Subcutaneous abdominal adipose tissue (tissue), 5 donors: Measurements from ENCODE around the gene ZYG11A.
"Not testable (repeated sequence)": the region's sequence is repeated elsewhere in the genome, so short reads cannot be mapped to it uniquely, and the experiment has no call there.

Experiments
- H3K27ac ChIP-seq: one replicate; pipeline ENCODE4 v1.7.0; 2013; ENCODE audit warnings: low read depth, mild to moderate bottlenecking, inconsistent platforms, low read length, moderate library complexity
- H3K27me3 ChIP-seq, 5 donors: one replicate each; pipeline ENCODE4 v1.7.0; 2013; ENCODE audit warnings: low read length in 5 of 5, inconsistent platforms in 1 of 5; ENCODE audit not compliant: control insufficient read depth in 5 of 5, insufficient read depth in 4 of 5
- H3K36me3 ChIP-seq, 5 donors: one replicate each; pipeline ENCODE4 v1.7.0; 2013; ENCODE audit warnings: low read length in 5 of 5; ENCODE audit not compliant: control insufficient read depth in 5 of 5, insufficient read depth in 5 of 5
- H3K4me1 ChIP-seq, 5 donors: one replicate each; pipeline ENCODE4 v1.7.0; 2013; ENCODE audit warnings: low read length in 5 of 5, mild to moderate bottlenecking in 3 of 5, moderate library complexity in 1 of 5; ENCODE audit not compliant: control insufficient read depth in 5 of 5, insufficient read depth in 5 of 5
- H3K4me3 ChIP-seq, 5 donors: one replicate each; pipeline ENCODE4 v1.7.0; 2013; ENCODE audit warnings: low read length in 5 of 5, low read depth in 1 of 5
- H3K9ac ChIP-seq, 5 donors: one replicate each; pipeline ENCODE4 v1.7.0; 2013; ENCODE audit warnings: low read length in 5 of 5, mild to moderate bottlenecking in 4 of 5, moderate library complexity in 3 of 5
- H3K9me3 ChIP-seq, 5 donors: one replicate each; pipeline ENCODE4 v1.7.0; 2013; ENCODE audit warnings: low read length in 5 of 5; ENCODE audit not compliant: control insufficient read depth in 5 of 5
- donor health status: healthy.
- donor health status: healthy.
- donor health status: healthy.
- donor health status: healthy.
- donor health status: healthy.

The ZYG11A gene

GRCh38 chr1:52842643-52843310 lies at the start of gene ZYG11A:
TSS of gene ZYG11A (plus strand) at chr1:52842760. CDS start at chr1:52842884, 124 bp downstream.
- Histone ChIP-seq H3K4me1 (peaks cover 0 to 16% (median 13%) of the 10 kb centered on the region in 5 donors), H3K36me3 (no peaks in the 10 kb centered on the region), H3K27me3 (peaks cover 0 to 15% (median 4%) of the 10 kb centered on the region in 5 donors), H3K4me3 (peak within 1 kb of the TSS in 4 of 5 donors; percentile 57 to 68 (median 62)), H3K9ac (no peak within 1 kb of the TSS), H3K27ac (no peak within 1 kb of the TSS), H3K9me3 (no peaks in the 10 kb centered on the region)

GRCh38 chr1:52793717-52794116 lies 48.8 kb upstream of the ZYG11A start:
- not testable (repeated sequence) for H3K4me1 ChIP-seq, H3K27ac ChIP-seq, H3K9me3 ChIP-seq, H3K27me3 ChIP-seq, H3K9ac ChIP-seq, H3K4me3 ChIP-seq
- H3K36me3 ChIP-seq = peaks cover 19 to 42% (median 35%) of the 10 kb centered on the region in 5 donors

GRCh38 chr1:52795464-52795863 lies 47.1 kb upstream of the ZYG11A start:
- peaks cover 19 to 37% (median 33%) of the 10 kb centered on the region in 5 donors for H3K36me3 ChIP-seq
- H3K9me3 ChIP-seq = no peaks in the 10 kb centered on the region
- peaks cover 0 to 4% (median 0%) of the 10 kb centered on the region in 5 donors for H3K4me1 ChIP-seq
- no peak overlapping the region for H3K27ac ChIP-seq
- no peak overlapping the region for H3K4me3 ChIP-seq
- no peaks in the 10 kb centered on the region for H3K27me3 ChIP-seq
- no peak overlapping the region for H3K9ac ChIP-seq

GRCh38 chr1:52798331-52798730 lies 44.2 kb upstream of the ZYG11A start:
- no peak overlapping the region for H3K9ac ChIP-seq
- no peaks in the 10 kb centered on the region for H3K27me3 ChIP-seq
- H3K9me3 ChIP-seq = no peaks in the 10 kb centered on the region
- H3K27ac ChIP-seq = no peak overlapping the region
- H3K4me3 ChIP-seq = no peak overlapping the region
- peaks cover 0 to 2% (median 0%) of the 10 kb centered on the region in 5 donors for H3K4me1 ChIP-seq
- peaks cover 16 to 38% (median 31%) of the 10 kb centered on the region in 5 donors for H3K36me3 ChIP-seq

- peaks cover 9 to 34% (median 29%) of the 10 kb centered on the region in 5 donors for H3K36me3 ChIP-seq
Measured at GRCh38 chr1:52801011-52801410, 41.5 kb upstream of the ZYG11A start.

GRCh38 chr1:52804083-52804482 lies 38.5 kb upstream of the ZYG11A start:
- H3K9ac ChIP-seq, H3K27me3 ChIP-seq, H3K9me3 ChIP-seq, H3K4me3 ChIP-seq, H3K4me1 ChIP-seq, H3K27ac ChIP-seq: not testable (repeated sequence)
- peaks cover 6 to 34% (median 18%) of the 10 kb centered on the region in 5 donors for H3K36me3 ChIP-seq

More at GRCh38 chr1:52801011-52801410, 41.5 kb upstream of the ZYG11A start:
- Histone ChIP-seq H3K4me3 (no peak overlapping the region), H3K27ac (no peak overlapping the region), H3K9me3 (no peaks in the 10 kb centered on the region), H3K27me3 (no peaks in the 10 kb centered on the region), H3K4me1 (no peaks in the 10 kb centered on the region), H3K9ac (no peak overlapping the region)

- peaks cover 22 to 61% (median 40%) of the 10 kb centered on the region in 5 donors for H3K36me3 ChIP-seq
Measured at GRCh38 chr1:52814465-52814864, 28.1 kb upstream of the ZYG11A start.

GRCh38 chr1:52820830-52821229 lies 21.7 kb upstream of the ZYG11A start:
- H3K36me3 ChIP-seq = peaks cover 25 to 40% (median 29%) of the 10 kb centered on the region in 5 donors
- not testable (repeated sequence) for H3K9me3 ChIP-seq, H3K9ac ChIP-seq, H3K27me3 ChIP-seq, H3K4me1 ChIP-seq, H3K4me3 ChIP-seq, H3K27ac ChIP-seq

More at GRCh38 chr1:52814465-52814864, 28.1 kb upstream of the ZYG11A start:
- no peaks in the 10 kb centered on the region for H3K27me3 ChIP-seq
- H3K4me3 ChIP-seq = no peak overlapping the region
- no peaks in the 10 kb centered on the region for H3K9me3 ChIP-seq
- H3K4me1 ChIP-seq = peaks cover 0 to 8% (median 0%) of the 10 kb centered on the region in 5 donors
- no peak overlapping the region for H3K27ac ChIP-seq
- H3K9ac ChIP-seq = no peak overlapping the region

- Histone ChIP-seq H3K27me3 (no peaks in the 10 kb centered on the region), H3K4me1 (no peaks in the 10 kb centered on the region), H3K9ac (no peak overlapping the region), H3K27ac (no peak overlapping the region), H3K36me3 (peaks cover 9 to 17% (median 15%) of the 10 kb centered on the region in 5 donors), H3K9me3 (no peaks in the 10 kb centered on the region), H3K4me3 (no peak overlapping the region)
Measured at GRCh38 chr1:52825868-52826267, 16.7 kb upstream of the ZYG11A start.

GRCh38 chr1:52834798-52835197 lies 7.8 kb upstream of the ZYG11A start:
- no peak overlapping the region for H3K4me3 ChIP-seq
- no peak overlapping the region for H3K27ac ChIP-seq
- no peak overlapping the region for H3K9ac ChIP-seq
- peaks cover 0 to 4% (median 0%) of the 10 kb centered on the region in 5 donors for H3K4me1 ChIP-seq
- no peaks in the 10 kb centered on the region for H3K9me3 ChIP-seq
- no peaks in the 10 kb centered on the region for H3K27me3 ChIP-seq
- no peaks in the 10 kb centered on the region for H3K36me3 ChIP-seq
